ENCODE measurements around the gene ADISSP.

The ADISSP gene

GRCh38 chr20:3778976-3779375 lies 11.4 kb upstream of the ADISSP start:
- DNase-seq, result no peak

- peak; percentile 60 for DNase-seq
Observed at GRCh38 chr20:3777716-3778629, 10.4 kb upstream of the ADISSP start.

GRCh38 chr20:3777381-3777715 lies 9.8 kb upstream of the ADISSP start:
- no peak for DNase-seq

- DNase-seq, result no peak
Observed at GRCh38 chr20:3775457-3776108, 8.0 kb upstream of the ADISSP start.

- DNase-seq, result no peak
Observed at GRCh38 chr20:3771552-3772058, 4.1 kb upstream of the ADISSP start.

GRCh38 chr20:3768342-3769130 lies 983 bp upstream of the ADISSP start:
- peak; percentile 86 for DNase-seq

GRCh38 chr20:3767110-3767426 lies 485 bp downstream of the ADISSP start:
- DNase-seq, result peak; percentile 20

GRCh38 chr20:3766422-3767109 lies 987 bp downstream of the ADISSP start:
- no peak for DNase-seq

- DNase-seq, result no peak
Observed at GRCh38 chr20:3765171-3765882, 2.2 kb downstream of the ADISSP start.

- no peak for DNase-seq
Observed at GRCh38 chr20:3764659-3765058, 2.9 kb downstream of the ADISSP start.

- no peak for DNase-seq
Observed at GRCh38 chr20:3763671-3764601, 3.6 kb downstream of the ADISSP start.

GRCh38 chr20:3760655-3761348 lies 6.8 kb downstream of the ADISSP start:
- no peak for DNase-seq

- no peak for DNase-seq
Observed at GRCh38 chr20:3759884-3760283, 7.7 kb downstream of the ADISSP start.

- no peak for DNase-seq
Observed at GRCh38 chr20:3759316-3759823, 8.2 kb downstream of the ADISSP start.

- no peak for DNase-seq
Observed at GRCh38 chr20:3758566-3758965, 9.0 kb downstream of the ADISSP start.

- no peak for DNase-seq
Observed at GRCh38 chr20:3757268-3757667, 10.3 kb downstream of the ADISSP start.

- DNase-seq, result no peak
Observed at GRCh38 chr20:3755814-3756480, 11.6 kb downstream of the ADISSP start.

- no peak for DNase-seq
Observed at GRCh38 chr20:3755269-3755668, 12.3 kb downstream of the ADISSP start.

GRCh38 chr20:3754276-3754630 lies 13.3 kb downstream of the ADISSP start:
- DNase-seq, result no peak

Measured in activated naive CD4-positive, alpha-beta T cell treated with Interleukin-2 at 50 U/mL for 16 hours (primary cell).